ENCODE data around the gene BCL2.

Gene BCL2

GRCh38 chr18:63307551-63308200, 11.9 kb downstream of the BCL2 start:
- no peak for DNase-seq

GRCh38 chr18:63306819-63307550, 12.6 kb downstream of the BCL2 start:
- DNase-seq, result no peak

GRCh38 chr18:63306249-63306648, 13.3 kb downstream of the BCL2 start:
- DNase-seq, result no peak

GRCh38 chr18:63303547-63303946, 16.0 kb downstream of the BCL2 start:
- DNase-seq, result no peak

- DNase-seq, result no peak
These were observed 16.7 kb downstream of the BCL2 start for GRCh38 chr18:63302636-63303405.

- DNase-seq, result no peak
These were observed 17.3 kb downstream of the BCL2 start for GRCh38 chr18:63302220-63302619.

- DNase-seq, result no peak
These were observed 18.1 kb downstream of the BCL2 start for GRCh38 chr18:63301434-63301833.

GRCh38 chr18:63299837-63300745, 19.5 kb downstream of the BCL2 start:
- DNase-seq, result no peak

GRCh38 chr18:63298400-63299365, 20.9 kb downstream of the BCL2 start:
- DNase-seq, result no peak

- DNase-seq, result no peak
These were observed 21.7 kb downstream of the BCL2 start for GRCh38 chr18:63297687-63298399.

GRCh38 chr18:63293935-63294334, 25.6 kb downstream of the BCL2 start:
- DNase-seq, result no peak

GRCh38 chr18:63292831-63293683, 26.5 kb downstream of the BCL2 start:
- no peak for DNase-seq

GRCh38 chr18:63291278-63291677, 28.3 kb downstream of the BCL2 start:
- DNase-seq, result no peak

- DNase-seq, result no peak
These were observed 28.8 kb downstream of the BCL2 start for GRCh38 chr18:63290821-63291200.

- DNase-seq, result no peak
These were observed 29.3 kb downstream of the BCL2 start for GRCh38 chr18:63290166-63290820.

GRCh38 chr18:63288311-63288710, 31.3 kb downstream of the BCL2 start:
- DNase-seq, result no peak

- DNase-seq, result no peak
These were observed 31.8 kb downstream of the BCL2 start for GRCh38 chr18:63287691-63288220.

GRCh38 chr18:63286926-63287325, 32.6 kb downstream of the BCL2 start:
- DNase-seq, result no peak

Measured in COR-L47 (cell line).